Measurements from ENCODE around the gene PFKFB2. TPM values are rescaled to one million over a fixed set of nuclear protein-coding genes. Genes with fewer than 3 reads are reported as not detected.

The PFKFB2 gene
- total RNA-seq, 1 experiment from 2014 or later: 16.8 TPM

DNA sequence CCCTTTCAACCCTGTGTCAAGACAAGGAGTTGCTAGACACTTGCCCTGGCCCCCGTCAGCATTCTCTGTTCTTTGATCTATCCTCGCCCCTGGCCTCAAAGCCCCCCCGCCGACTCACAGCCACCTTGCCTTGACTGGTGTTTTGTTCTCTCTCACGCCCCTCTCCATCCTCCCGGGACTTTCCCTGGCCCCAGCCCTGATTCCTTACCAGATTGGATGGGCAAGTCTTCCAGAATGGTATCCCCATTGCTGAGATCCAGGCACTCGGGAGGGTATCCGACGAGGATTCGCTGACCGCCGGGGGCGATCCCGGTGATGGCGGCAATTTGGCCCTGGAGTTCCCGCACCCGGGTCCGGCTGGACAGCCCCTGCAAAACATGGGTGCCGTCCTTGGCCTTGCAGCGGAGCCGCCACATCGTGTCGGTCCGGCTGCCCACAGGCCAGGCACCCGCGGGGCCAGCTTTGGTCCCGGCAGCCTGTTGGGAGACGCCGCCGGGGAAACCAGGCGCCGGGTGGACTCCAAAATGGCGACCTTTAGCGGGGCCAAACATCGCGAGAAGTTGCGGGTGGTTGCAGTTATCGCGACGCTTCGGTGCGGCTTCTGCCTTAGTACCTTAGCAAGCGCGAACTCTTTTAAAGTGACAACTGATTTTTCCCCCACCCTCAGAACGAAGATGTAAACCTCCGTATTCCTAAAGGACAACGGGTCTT lies 2.4 kb upstream of the PFKFB2 start (continued):
- TF ChIP-seq, protein P1, sequence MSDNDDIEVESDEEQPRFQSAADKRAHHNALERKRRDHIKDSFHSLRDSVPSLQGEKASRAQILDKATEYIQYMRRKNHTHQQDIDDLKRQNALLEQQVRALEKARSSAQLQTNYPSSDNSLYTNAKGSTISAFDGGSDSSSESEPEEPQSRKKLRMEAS (CRISPR knock-in tag; IDR thresholded peaks at IDR 0.05): peak; percentile 58; the same call in 1 of the 2 replicates
- TF ChIP-seq GTF2I (CRISPR knock-in tag; conservative IDR thresholded peaks at IDR 0.05): no peak
- TF ChIP-seq ESRRA (CRISPR knock-in tag; IDR thresholded peaks at IDR 0.05; ENCODE audit: borderline replicate concordance): no peak
- TF ChIP-seq, protein P2, sequence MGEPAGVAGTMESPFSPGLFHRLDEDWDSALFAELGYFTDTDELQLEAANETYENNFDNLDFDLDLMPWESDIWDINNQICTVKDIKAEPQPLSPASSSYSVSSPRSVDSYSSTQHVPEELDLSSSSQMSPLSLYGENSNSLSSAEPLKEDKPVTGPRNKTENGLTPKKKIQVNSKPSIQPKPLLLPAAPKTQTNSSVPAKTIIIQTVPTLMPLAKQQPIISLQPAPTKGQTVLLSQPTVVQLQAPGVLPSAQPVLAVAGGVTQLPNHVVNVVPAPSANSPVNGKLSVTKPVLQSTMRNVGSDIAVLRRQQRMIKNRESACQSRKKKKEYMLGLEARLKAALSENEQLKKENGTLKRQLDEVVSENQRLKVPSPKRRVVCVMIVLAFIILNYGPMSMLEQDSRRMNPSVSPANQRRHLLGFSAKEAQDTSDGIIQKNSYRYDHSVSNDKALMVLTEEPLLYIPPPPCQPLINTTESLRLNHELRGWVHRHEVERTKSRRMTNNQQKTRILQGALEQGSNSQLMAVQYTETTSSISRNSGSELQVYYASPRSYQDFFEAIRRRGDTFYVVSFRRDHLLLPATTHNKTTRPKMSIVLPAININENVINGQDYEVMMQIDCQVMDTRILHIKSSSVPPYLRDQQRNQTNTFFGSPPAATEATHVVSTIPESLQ (CRISPR knock-in tag; IDR thresholded peaks at IDR 0.05): no peak
- TF ChIP-seq ZBTB21 (CRISPR knock-in tag; IDR thresholded peaks at IDR 0.05; ENCODE audit: borderline replicate concordance): no peak
- TF ChIP-seq, protein P3, sequence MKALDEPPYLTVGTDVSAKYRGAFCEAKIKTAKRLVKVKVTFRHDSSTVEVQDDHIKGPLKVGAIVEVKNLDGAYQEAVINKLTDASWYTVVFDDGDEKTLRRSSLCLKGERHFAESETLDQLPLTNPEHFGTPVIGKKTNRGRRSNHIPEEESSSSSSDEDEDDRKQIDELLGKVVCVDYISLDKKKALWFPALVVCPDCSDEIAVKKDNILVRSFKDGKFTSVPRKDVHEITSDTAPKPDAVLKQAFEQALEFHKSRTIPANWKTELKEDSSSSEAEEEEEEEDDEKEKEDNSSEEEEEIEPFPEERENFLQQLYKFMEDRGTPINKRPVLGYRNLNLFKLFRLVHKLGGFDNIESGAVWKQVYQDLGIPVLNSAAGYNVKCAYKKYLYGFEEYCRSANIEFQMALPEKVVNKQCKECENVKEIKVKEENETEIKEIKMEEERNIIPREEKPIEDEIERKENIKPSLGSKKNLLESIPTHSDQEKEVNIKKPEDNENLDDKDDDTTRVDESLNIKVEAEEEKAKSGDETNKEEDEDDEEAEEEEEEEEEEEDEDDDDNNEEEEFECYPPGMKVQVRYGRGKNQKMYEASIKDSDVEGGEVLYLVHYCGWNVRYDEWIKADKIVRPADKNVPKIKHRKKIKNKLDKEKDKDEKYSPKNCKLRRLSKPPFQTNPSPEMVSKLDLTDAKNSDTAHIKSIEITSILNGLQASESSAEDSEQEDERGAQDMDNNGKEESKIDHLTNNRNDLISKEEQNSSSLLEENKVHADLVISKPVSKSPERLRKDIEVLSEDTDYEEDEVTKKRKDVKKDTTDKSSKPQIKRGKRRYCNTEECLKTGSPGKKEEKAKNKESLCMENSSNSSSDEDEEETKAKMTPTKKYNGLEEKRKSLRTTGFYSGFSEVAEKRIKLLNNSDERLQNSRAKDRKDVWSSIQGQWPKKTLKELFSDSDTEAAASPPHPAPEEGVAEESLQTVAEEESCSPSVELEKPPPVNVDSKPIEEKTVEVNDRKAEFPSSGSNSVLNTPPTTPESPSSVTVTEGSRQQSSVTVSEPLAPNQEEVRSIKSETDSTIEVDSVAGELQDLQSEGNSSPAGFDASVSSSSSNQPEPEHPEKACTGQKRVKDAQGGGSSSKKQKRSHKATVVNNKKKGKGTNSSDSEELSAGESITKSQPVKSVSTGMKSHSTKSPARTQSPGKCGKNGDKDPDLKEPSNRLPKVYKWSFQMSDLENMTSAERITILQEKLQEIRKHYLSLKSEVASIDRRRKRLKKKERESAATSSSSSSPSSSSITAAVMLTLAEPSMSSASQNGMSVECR (CRISPR knock-in tag; IDR thresholded peaks at IDR 0.05; ENCODE audit: borderline replicate concordance): peak; percentile 75; the same call in 1 of the 2 replicates
- TF ChIP-seq, protein P4, sequence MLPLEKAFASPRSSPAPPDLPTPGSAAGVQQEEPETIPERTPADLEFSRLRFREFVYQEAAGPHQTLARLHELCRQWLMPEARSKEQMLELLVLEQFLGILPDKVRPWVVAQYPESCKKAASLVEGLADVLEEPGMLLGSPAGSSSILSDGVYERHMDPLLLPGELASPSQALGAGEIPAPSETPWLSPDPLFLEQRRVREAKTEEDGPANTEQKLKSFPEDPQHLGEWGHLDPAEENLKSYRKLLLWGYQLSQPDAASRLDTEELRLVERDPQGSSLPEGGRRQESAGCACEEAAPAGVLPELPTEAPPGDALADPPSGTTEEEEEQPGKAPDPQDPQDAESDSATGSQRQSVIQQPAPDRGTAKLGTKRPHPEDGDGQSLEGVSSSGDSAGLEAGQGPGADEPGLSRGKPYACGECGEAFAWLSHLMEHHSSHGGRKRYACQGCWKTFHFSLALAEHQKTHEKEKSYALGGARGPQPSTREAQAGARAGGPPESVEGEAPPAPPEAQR (CRISPR knock-in tag; IDR thresholded peaks at IDR 0.05): no peak
- TF ChIP-seq FOXK1 (CRISPR knock-in tag; IDR thresholded peaks at IDR 0.05): no peak
- TF ChIP-seq, protein P5, sequence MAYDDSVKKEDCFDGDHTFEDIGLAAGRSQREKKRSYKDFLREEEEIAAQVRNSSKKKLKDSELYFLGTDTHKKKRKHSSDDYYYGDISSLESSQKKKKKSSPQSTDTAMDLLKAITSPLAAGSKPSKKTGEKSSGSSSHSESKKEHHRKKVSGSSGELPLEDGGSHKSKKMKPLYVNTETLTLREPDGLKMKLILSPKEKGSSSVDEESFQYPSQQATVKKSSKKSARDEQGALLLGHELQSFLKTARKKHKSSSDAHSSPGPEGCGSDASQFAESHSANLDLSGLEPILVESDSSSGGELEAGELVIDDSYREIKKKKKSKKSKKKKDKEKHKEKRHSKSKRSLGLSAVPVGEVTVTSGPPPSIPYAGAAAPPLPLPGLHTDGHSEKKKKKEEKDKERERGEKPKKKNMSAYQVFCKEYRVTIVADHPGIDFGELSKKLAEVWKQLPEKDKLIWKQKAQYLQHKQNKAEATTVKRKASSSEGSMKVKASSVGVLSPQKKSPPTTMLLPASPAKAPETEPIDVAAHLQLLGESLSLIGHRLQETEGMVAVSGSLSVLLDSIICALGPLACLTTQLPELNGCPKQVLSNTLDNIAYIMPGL (CRISPR knock-in tag; IDR thresholded peaks at IDR 0.05): peak; percentile 88; the same call in 1 of the 2 replicates
- TF ChIP-seq ZNF121 (CRISPR knock-in tag; IDR thresholded peaks at IDR 0.05): no peak
- TF ChIP-seq, protein P6, sequence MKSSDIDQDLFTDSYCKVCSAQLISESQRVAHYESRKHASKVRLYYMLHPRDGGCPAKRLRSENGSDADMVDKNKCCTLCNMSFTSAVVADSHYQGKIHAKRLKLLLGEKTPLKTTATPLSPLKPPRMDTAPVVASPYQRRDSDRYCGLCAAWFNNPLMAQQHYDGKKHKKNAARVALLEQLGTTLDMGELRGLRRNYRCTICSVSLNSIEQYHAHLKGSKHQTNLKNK (CRISPR knock-in tag; IDR thresholded peaks at IDR 0.05): no peak
- 0 out of 2 replicates have a peak, but pooled peaks have one; percentile 30 for TF ChIP-seq ZNF232 (CRISPR knock-in tag; IDR thresholded peaks at IDR 0.05)
- TF ChIP-seq, protein P7, sequence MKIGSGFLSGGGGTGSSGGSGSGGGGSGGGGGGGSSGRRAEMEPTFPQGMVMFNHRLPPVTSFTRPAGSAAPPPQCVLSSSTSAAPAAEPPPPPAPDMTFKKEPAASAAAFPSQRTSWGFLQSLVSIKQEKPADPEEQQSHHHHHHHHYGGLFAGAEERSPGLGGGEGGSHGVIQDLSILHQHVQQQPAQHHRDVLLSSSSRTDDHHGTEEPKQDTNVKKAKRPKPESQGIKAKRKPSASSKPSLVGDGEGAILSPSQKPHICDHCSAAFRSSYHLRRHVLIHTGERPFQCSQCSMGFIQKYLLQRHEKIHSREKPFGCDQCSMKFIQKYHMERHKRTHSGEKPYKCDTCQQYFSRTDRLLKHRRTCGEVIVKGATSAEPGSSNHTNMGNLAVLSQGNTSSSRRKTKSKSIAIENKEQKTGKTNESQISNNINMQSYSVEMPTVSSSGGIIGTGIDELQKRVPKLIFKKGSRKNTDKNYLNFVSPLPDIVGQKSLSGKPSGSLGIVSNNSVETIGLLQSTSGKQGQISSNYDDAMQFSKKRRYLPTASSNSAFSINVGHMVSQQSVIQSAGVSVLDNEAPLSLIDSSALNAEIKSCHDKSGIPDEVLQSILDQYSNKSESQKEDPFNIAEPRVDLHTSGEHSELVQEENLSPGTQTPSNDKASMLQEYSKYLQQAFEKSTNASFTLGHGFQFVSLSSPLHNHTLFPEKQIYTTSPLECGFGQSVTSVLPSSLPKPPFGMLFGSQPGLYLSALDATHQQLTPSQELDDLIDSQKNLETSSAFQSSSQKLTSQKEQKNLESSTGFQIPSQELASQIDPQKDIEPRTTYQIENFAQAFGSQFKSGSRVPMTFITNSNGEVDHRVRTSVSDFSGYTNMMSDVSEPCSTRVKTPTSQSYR (CRISPR knock-in tag; IDR thresholded peaks at IDR 0.05): no peak
- TF ChIP-seq TCF7 (CRISPR knock-in tag; IDR thresholded peaks at IDR 0.05; ENCODE audit: low read depth): no peak
- no peak for TF ChIP-seq CREB1 (CRISPR knock-in tag; IDR thresholded peaks at IDR 0.05)
- TF ChIP-seq, protein P8, sequence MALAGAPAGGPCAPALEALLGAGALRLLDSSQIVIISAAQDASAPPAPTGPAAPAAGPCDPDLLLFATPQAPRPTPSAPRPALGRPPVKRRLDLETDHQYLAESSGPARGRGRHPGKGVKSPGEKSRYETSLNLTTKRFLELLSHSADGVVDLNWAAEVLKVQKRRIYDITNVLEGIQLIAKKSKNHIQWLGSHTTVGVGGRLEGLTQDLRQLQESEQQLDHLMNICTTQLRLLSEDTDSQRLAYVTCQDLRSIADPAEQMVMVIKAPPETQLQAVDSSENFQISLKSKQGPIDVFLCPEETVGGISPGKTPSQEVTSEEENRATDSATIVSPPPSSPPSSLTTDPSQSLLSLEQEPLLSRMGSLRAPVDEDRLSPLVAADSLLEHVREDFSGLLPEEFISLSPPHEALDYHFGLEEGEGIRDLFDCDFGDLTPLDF (CRISPR knock-in tag; IDR thresholded peaks at IDR 0.05): 0 out of 2 replicates have a peak, but pooled peaks have one; percentile 41
- peak; percentile 67; the same call in 1 of the 2 replicates for TF ChIP-seq FOXP1 (CRISPR knock-in tag; IDR thresholded peaks at IDR 0.05; ENCODE audit: borderline replicate concordance)
- TF ChIP-seq GABPB1 (CRISPR knock-in tag; IDR thresholded peaks at IDR 0.05): no peak
- TF ChIP-seq NFE2L1 (CRISPR knock-in tag; IDR thresholded peaks at IDR 0.05): no peak
- peak; percentile 28; the same call in 1 of the 2 replicates for TF ChIP-seq TEAD1 (CRISPR knock-in tag; IDR thresholded peaks at IDR 0.05)
- TF ChIP-seq MYBL2 (CRISPR knock-in tag; IDR thresholded peaks at IDR 0.05): peak; percentile 88
- TF ChIP-seq, protein P9, sequence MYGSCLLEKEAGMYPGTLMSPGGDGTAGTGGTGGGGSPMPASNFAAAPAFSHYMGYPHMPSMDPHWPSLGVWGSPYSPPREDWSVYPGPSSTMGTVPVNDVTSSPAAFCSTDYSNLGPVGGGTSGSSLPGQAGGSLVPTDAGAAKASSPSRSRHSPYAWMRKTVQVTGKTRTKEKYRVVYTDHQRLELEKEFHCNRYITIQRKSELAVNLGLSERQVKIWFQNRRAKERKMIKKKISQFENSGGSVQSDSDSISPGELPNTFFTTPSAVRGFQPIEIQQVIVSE (CRISPR knock-in tag; IDR thresholded peaks at IDR 0.05; ENCODE audit: borderline replicate concordance): no peak

Measured in WTC11 (cell line).